Nephron progenitor cell (in vitro differentiated cells): Measurements from ENCODE around the gene CDK14.
"Not testable (repeated sequence)": the region's sequence is repeated elsewhere in the genome, so short reads cannot be mapped to it uniquely, and the experiment has no call there.

ENCODE experiments used
- DNase-seq: peaks from one replicate; pipeline ENCODE4 v3.0.0; 2021
- H3K27ac Mint-ChIP-seq: 2 replicates; pipeline ENCODE4 v1.8.0; 2021; ENCODE audit warnings: mild to moderate bottlenecking, moderate library complexity, mixed read lengths
- H3K27me3 Mint-ChIP-seq: 2 replicates; pipeline ENCODE4 v1.8.0; 2021; ENCODE audit warnings: mild to moderate bottlenecking, low read depth, mixed read lengths; ENCODE audit not compliant: poor library complexity
- H3K36me3 Mint-ChIP-seq: 2 replicates; pipeline ENCODE4 v1.8.0; 2021; ENCODE audit warnings: low read depth, mixed read lengths
- H3K4me1 Mint-ChIP-seq: 2 replicates; pipeline ENCODE4 v1.8.0; 2021; ENCODE audit warnings: mixed read lengths
- H3K4me3 Mint-ChIP-seq: 2 replicates; pipeline ENCODE4 v1.8.0; 2021; ENCODE audit warnings: mild to moderate bottlenecking, moderate library complexity, mixed read lengths
- H3K9me3 Mint-ChIP-seq: 2 replicates; pipeline ENCODE4 v1.8.0; 2021; ENCODE audit warnings: mild to moderate bottlenecking, moderate library complexity, mixed read lengths
- CTCF ChIP-seq: fragments of 200-600 bp; sonication (generic); IDR thresholded peaks from 2 replicates; pipeline ENCODE4 v1.5.0; 2021; ENCODE audit warnings: antibody characterized with exemption

The CDK14 gene

GRCh38 chr7:90916319-90916718, 320.2 kb downstream of the CDK14 start:
- H3K9me3 Mint-ChIP-seq: peaks cover 3% of the 10 kb centered on the region
- peaks cover 12% of the 10 kb centered on the region for H3K4me1 Mint-ChIP-seq
- peaks cover 12% of the 10 kb centered on the region for H3K36me3 Mint-ChIP-seq
- no peak overlapping the region for H3K4me3 Mint-ChIP-seq
- H3K27me3 Mint-ChIP-seq: no peaks in the 10 kb centered on the region
- no peak for TF ChIP-seq CTCF
- DNase-seq: no peak
- no peak overlapping the region for H3K27ac Mint-ChIP-seq

GRCh38 chr7:90917539-90917938, 321.4 kb downstream of the CDK14 start:
- no peak for DNase-seq
- Mint-ChIP-seq H3K36me3 (peaks cover 5% of the 10 kb centered on the region), H3K9me3 (no peaks in the 10 kb centered on the region), H3K4me3 (no peak overlapping the region), H3K27ac (no peak overlapping the region), H3K4me1 (peaks cover 12% of the 10 kb centered on the region), H3K27me3 (no peaks in the 10 kb centered on the region)
- no peak for TF ChIP-seq CTCF

DNA sequence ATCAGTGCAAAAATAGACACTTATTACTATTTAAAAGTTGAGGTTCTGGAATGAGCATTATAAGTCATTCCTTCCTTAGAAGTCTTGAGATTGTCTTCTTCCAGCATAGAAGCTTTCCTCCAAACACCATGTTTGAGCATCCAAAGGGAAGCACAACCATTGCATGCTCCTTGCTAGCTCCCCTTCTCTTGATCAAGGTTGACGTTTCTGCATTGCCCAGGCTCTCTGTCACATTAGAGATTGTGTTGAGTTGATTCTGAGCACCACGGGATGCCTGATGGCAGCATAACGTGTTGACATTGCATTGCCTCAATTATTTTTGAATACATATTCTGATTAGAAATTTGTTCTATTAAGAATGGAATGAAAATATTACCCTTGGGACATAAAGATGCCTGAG, 322.2 kb downstream of the CDK14 start:
- no peak for TF ChIP-seq CTCF
- Mint-ChIP-seq H3K4me1 (peaks cover 10% of the 10 kb centered on the region), H3K36me3 (no peaks in the 10 kb centered on the region), H3K27ac (no peak overlapping the region), H3K27me3 (no peaks in the 10 kb centered on the region), H3K4me3 (no peak overlapping the region), H3K9me3 (no peaks in the 10 kb centered on the region)
- no peak for DNase-seq

- no peak overlapping the region for H3K4me3 Mint-ChIP-seq
- no peaks in the 10 kb centered on the region for H3K27me3 Mint-ChIP-seq
- no peaks in the 10 kb centered on the region for H3K4me1 Mint-ChIP-seq
- no peaks in the 10 kb centered on the region for H3K9me3 Mint-ChIP-seq
- H3K36me3 Mint-ChIP-seq: no peaks in the 10 kb centered on the region
- no peak overlapping the region for H3K27ac Mint-ChIP-seq
- no peak for TF ChIP-seq CTCF
- DNase-seq: no peak
These were observed 323.7 kb downstream of the CDK14 start for GRCh38 chr7:90919816-90920215.

DNA sequence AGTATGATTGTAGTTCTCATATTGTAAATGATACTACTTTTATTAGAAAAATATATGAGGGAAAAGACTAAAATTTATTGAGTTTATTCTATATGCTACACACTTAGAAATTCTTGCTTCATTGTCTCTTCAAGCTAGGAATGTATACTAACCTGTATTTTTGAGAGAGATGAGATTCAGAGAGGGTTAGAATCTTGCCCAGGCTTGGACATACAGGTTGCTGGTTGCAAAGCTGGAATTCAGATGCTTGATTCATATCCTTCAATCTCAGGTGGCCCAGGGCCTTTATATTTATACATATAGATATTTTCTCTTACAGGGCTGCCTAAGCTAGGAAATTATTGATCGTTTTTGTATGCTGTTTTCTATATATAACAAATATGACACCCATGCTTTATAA, 324.2 kb downstream of the CDK14 start:
- Mint-ChIP-seq H3K9me3 (no peaks in the 10 kb centered on the region), H3K27ac (no peak overlapping the region), H3K4me3 (no peak overlapping the region), H3K36me3 (no peaks in the 10 kb centered on the region), H3K27me3 (no peaks in the 10 kb centered on the region), H3K4me1 (no peaks in the 10 kb centered on the region)
- no peak for DNase-seq
- no peak for TF ChIP-seq CTCF

- Mint-ChIP-seq H3K27me3 (no peaks in the 10 kb centered on the region), H3K27ac (no peak overlapping the region), H3K4me1 (no peaks in the 10 kb centered on the region), H3K9me3 (no peaks in the 10 kb centered on the region), H3K4me3 (no peak overlapping the region), H3K36me3 (peaks cover 6% of the 10 kb centered on the region)
- no peak for DNase-seq
- no peak for TF ChIP-seq CTCF
These were observed 327.4 kb downstream of the CDK14 start for GRCh38 chr7:90923541-90923997.

- not testable (repeated sequence) for H3K27me3 Mint-ChIP-seq, H3K9me3 Mint-ChIP-seq, H3K27ac Mint-ChIP-seq, H3K4me3 Mint-ChIP-seq, DNase-seq
- H3K4me1 Mint-ChIP-seq: peaks cover 21% of the 10 kb centered on the region
- H3K36me3 Mint-ChIP-seq: peaks cover 11% of the 10 kb centered on the region
These were observed 332.7 kb downstream of the CDK14 start for GRCh38 chr7:90928700-90929424.
